ENCODE results near the gene GNB1.
A peak's percentile ranks its signal among the peaks of the same experiment; 100 is the strongest.
"Not testable (repeated sequence)": the region's sequence is repeated elsewhere in the genome, so short reads cannot be mapped to it uniquely, and the experiment has no call there.

The GNB1 gene

DNA sequence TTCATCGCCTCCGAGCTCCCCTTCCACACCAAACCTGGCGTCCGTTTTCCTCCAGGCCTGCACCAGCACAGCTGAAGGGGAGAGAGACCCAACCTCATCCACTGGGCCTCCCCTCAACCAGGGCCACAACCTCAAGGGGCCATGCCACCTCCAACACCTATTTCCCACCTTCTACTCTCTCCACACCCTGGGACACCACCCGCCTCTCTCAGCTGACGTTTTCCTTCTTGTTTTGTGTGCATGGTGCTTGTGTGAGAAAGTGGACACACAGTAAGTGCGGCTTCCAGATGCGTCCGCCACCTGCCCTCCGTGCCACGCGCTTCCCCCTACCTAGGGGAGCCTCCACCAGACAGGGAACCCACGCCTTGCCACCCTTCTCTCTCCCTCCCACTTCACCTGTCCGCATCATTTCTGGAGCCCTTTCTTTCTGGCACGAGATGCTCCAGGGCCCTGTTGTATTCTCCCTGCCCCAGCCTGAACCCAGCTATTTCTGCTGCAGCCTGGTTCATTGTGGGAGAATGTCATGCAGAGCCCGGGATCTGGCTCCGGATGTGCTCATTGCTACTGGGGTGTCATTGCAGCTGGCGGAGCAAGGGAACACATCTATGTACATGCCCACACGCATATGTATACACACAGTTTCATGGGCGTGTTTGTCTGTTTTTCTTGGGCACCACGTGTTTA is 1.3 kb upstream of the GNB1 start:
- no peak for DNase-seq (ENCODE audit: low read depth in 2 of 2, low spot score in 1 of 2)

DNA sequence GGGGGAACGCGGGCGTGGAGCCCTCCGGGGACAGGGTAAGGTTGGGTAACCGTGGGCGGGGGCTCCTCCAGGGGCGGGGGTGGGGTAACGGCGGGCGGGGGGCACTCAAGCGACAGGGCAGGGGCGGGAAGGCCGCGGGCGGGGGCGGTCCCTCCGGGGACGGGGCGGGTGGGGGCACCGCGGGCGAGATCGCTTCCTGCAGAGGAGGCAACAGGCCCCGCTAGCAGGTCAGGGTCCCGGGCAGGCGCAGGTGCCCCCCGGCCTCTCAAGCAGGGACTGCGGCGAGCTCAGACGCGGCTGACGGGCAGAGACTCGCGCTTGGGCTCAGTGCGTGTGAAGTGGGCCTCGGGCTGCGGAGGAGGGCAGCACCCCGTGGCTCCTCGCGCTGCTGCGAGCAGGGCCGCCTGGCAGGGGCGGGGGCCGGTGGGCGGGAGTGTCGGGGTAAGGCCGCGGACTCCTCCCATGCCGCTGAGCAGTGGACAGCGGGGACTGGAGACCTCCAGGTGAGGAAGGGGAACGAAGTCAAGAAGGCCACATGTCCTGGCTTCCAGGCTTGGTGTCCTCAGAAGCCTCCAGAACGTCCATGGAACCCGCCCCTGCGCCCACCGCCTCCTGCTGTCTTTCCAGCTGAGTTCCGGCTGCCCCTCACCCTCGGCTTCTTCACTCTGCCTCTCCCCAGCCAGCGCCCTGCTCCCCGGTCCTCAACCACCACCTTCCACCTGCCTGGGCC is 627 bp upstream of the GNB1 start:
- peak; percentile 47 to 69 for DNase-seq (ENCODE audit: low read depth in 2 of 2, low spot score in 1 of 2)

DNA sequence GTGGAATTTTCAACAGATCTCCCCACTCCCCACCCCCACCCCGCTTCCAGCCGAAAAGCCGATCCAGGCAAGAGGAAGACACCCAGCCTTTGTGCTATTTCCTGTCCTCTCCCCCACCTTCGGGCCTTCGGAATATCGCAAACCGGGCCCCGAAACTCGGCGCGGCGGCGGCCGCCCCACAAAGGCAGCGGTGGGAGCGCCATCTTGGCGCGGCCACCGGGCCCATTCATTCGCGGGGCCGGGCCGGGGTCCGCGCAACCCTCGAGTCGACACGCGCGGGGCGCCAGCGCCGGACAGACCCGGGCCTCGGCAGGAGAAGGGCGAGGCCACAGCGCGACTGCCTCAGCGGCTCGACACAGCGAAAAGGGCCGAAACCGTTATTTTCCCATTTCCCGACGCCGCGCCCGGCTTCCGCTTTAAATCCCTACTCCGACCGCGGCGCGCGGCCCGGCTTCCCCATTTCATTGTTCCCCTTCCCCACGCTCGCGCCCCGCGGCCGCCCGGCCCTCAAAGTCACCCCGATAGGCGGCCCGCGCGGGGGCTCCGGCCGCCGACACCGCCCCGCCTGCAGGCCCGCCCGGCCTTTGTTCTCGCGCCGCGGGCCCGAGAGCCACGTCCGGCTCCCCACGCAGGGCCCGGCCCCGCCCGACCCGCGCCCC is 911 bp downstream of the GNB1 start:
- peak in 1 of 2 donors; percentile 15 for DNase-seq (ENCODE audit: low read depth in 2 of 2, low spot score in 1 of 2)

DNA sequence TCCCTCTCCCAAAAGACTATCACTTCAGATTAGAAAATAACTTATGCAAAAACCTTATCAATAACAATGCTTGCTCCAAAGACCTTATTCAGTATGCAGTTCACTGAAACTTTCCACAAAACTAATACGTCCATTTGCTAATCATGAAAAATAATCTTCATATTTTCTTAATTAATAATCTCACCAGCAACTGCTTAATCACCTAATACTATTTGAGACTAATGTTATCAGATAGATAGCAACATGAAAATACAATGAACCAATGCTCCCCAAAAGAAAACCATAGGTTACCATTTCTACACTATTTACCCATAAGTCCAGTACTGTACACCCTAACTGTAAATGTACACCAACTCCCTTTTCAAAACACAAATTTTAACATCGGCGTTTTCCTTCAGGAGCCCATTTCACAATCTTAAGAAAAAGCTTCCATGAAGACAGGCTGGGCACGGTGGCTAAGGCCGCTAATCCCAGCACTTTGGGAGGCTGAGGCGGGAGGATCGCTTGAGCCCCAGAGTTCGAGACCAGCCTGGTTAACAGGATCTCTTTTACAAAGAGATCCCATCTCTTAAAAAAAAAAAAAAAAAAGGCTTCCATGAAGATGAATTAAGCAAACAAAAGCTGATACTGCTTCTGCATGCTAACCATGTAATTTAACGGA is 1.7 kb downstream of the GNB1 start:
- DNase-seq (ENCODE audit: low read depth in 2 of 2, low spot score in 1 of 2) = no peak

DNA sequence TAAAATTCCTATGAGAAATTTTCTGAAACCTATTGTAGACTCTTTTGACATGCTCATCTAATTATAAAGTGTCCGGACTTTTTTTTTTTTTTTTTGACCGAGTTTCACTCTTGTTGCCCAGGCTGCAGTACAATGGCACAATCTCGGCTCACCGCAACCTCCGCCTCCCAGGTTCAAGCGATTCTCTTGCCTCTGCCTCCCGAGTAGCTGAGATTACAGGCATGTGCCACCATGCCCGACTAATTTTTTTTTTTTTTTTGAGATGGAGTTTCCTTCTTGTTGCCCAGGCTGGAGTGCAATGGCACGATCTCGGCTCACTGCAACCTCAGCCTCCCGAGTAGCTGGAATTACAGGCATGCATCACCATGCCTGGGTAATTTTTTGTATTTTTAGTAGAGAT is 7.0 kb downstream of the GNB1 start:
- DNase-seq (ENCODE audit: low read depth in 2 of 2, low spot score in 1 of 2) = not testable (repeated sequence)

DNA sequence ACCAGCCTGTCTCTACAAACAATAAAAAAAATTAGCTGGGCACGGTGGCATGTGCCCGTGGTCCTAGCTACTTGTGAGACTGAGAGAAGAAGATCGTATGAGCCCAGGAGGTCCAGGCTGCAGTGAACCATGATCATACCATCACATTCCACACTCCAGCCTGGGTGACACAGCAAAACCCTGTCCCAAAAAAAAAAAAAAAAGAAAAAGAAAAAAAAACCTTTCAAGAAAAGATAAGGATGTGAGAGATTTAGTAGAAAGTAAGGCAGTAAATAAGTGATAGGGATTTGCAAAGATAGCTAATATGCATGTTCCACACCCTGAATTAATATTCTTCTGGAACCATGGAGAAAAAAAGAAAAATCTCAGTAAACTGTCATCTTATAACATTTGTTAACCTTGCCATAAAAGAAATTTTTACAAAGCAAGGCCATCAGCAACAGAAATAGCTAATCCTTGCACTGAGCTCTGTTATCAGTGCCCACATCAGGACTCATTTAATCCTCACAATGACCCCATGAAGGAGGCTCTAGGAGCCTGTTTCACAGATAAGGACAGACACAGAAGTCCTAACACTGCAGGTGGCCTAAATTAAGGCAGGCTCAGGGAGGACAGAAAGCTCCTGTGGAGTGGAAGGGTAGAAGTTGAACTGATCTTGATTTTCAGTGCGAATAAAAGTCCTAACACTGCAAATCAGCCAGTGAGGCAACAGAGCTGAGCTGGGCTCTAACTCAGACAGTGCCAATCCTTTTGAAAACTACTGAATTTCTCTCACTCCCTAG is 7.6 kb downstream of the GNB1 start:
- no peak for DNase-seq (ENCODE audit: low read depth in 2 of 2, low spot score in 1 of 2)

DNA sequence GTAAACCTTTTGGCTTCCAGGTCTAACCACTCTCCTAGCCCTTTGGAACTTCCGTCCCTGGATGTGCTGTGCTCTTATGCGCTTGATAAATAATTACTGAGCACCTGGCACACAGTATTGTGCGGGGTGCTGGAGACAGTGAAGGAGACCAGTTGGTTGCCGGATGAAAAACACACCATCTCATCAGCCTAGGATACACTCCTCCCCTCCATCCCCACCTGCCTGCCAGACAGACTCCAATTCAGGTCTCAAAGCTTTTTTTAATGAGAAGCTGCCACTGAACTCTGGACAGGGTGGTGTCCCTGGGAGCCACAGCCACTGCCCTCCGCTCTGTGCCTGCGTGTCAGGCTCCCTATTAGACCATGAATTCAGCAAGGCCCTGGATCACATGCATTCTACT is 9.2 kb downstream of the GNB1 start:
- no peak for DNase-seq (ENCODE audit: low read depth in 2 of 2, low spot score in 1 of 2)

DNA sequence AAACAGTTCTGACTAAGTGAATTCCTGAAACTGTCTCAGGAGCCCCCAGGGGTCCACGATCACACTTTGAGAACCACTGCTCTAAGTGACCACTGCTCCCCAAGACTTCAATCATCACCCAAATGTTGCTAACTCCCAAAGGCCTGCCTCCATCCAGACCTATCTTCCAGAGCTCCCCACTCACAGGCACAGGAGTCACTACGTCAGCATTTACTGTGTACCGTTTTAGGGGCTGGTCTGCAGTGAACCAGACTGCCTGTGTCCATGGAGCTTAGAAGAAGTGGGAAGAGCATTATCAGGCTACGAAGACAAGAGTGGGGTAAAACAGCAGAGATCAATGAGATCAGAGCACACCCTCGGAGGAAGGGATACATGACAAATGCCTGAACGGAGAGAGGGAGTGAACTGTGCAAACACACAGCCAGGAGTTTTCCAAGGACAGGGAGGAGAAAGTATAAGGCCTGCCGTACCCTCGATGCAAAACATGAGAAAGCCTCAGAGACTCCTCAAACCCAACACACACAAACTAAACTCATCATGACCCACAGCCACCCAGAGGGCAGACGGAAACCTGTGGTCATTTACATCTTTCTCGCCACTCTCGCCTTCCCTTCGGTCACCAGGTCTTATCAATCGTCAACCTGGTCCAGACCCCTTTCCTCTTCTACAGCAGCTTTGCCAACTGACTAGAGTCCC is 10.1 kb downstream of the GNB1 start:
- DNase-seq (ENCODE audit: low read depth in 2 of 2, low spot score in 1 of 2) = no peak

DNA sequence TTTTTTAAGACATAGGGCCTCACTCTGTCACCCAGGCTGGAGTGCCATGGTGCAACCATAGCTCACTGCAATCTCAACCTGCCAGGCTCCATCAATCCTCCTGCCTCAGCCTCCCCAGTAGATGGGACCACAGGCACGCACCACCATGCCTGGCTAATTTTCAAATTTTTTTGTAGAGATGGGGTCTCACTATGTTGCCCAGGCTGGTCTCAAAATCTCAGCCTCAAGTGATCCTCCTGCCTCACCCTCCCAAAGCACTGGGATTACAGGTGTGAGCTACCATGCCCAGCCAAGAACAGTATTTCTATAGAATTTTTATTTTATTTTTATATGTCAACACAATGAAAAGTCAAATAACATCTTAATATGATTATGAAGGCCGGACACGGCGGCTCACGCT is 10.9 kb downstream of the GNB1 start:
- DNase-seq (ENCODE audit: low read depth in 2 of 2, low spot score in 1 of 2) = no peak

DNA sequence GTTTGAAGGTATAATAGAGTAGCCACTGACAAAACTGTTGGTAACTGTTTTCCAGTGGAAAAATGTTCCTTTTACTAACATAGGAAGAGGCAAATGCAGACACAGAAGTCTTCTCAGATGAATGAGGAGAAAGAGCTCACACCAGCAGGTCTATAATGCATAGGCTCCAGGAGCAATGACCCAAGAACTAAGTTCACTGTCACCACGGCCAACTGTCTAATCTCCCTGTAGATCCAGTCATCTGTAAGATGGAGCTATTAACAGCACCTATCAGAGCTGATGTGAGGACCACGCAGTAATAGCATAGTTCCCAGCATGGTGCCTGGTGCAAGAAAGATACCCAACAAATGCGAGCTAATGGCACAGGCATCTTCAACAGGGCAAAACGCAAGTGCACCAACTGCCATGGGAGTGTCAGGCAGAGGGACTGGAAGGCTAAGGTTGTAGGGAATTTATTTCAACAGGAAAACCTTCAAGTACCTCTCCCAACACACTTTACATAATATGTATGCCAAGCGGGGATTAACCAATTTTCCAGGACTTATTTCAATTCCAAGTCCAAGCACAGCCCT is 12.9 kb downstream of the GNB1 start:
- DNase-seq (ENCODE audit: low read depth in 2 of 2, low spot score in 1 of 2) = no peak

DNA sequence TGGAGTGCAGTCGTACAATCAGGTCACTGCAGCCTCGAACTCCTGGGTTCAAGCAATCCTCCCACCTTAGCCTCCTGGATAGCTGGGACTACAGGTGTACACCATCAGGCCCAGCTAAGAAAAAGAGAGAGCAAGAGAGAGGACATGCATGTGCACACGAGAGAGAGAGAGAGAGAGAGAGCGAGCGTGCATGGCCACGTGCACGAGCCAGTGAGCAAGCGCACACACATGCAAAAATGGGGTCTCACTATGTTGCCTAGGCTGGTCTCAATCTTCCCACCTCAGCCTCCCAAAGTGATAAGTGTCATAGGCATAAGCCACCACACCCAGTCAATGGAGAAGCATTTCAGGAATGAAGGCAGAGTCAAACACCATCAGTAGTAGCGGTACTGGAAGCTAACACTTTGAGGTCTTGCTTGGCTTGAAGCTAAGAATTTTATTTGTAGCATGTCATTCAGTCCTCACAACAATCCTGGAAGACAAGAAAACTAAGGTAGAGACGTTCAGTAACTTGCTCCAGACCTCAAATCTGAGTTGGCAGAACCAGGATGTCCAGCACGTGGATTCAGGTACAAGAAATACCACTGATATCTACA is 14.5 kb downstream of the GNB1 start:
- DNase-seq (ENCODE audit: low read depth in 2 of 2, low spot score in 1 of 2) = no peak

DNA sequence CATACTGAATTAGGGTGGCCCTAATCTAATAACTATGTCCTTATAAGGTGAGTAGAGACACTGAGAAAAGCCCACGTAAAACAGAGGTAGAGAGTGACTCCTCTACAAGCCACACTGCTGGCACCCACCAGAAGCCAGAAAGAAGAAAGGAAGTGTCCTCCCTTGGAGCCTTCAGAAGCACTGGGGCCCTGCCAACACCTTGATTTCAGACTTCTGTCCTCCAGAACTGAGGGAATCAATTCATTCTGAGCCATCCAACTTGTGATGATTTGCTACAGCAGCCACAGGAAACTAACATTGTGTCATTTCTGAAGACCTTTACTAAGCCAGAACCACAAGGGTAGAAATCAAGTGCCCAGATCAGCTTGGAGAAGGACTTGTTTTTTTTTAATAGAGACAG is 15.0 kb downstream of the GNB1 start:
- no peak for DNase-seq (ENCODE audit: low read depth in 2 of 2, low spot score in 1 of 2)

DNA sequence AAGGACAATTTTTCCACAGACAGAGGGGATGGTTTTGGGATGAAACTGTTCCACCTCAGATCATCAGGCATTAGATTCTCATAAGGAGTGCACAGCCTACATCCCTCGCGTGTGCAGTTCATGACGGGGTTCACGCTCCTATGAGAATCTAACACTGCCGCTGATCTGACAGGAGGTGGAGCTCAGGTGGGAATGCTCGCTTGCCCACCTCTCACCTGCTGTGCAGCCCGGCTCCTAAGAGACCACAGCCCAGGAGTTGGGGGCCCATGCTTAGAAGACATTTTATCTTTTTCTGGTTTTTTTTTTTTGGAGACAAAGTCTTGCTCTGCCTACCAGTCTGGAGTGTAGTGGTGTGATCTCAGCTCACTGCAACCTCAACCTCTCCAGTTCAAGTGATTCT is 16.0 kb downstream of the GNB1 start:
- no peak for DNase-seq (ENCODE audit: low read depth in 2 of 2, low spot score in 1 of 2)

DNA sequence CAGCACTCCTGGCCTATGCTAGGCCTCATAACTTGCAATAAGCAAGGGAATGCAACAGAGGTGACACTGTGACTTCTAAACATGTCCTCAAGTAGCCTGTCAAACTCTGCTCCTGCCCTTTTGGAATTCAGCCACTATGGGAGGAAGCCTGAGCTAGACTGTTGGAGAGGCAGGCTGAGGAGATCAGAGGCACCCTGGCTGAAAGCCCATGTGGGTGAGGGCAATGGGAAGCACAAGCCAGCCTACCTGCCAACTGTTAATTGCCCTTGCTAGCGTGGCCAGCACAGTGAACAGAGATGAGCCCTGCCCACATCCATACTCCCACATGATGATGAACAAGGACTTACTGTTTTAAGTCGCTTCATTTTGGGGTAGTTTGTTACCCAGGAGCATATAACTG is 17.7 kb downstream of the GNB1 start:
- DNase-seq (ENCODE audit: low read depth in 2 of 2, low spot score in 1 of 2) = no peak

DNA sequence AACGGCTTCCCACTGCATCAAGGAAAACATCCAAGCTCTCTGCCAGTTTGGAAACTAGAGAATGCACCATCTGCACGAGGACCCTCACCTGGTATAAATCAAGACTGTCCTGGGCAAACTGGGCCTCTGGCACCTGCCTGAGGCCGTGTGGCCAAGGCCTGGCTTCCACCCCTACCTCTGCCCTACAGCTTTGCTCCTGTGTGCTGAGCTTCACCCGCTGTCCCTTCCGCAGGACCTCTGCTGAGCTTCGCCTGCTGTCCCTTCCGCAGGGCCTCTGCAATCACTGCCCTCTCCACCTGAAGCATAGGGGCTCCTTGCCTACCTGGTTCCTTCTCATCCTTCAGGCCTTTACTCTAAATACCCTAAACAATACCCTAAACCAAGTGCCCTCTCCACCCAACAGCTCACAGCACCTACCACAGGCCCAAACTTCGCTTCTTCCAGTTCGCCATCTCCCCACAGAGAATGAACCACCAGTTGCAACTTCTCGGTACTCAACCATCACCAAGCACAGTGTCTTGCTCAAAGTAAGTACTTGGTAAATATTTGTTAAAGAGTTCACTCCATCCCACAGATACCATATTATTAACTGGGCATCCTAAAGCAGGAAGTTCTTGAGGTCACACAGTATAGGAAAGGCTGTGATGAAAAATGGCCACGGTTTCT is 18.4 kb downstream of the GNB1 start:
- no peak for DNase-seq (ENCODE audit: low read depth in 2 of 2, low spot score in 1 of 2)

DNA sequence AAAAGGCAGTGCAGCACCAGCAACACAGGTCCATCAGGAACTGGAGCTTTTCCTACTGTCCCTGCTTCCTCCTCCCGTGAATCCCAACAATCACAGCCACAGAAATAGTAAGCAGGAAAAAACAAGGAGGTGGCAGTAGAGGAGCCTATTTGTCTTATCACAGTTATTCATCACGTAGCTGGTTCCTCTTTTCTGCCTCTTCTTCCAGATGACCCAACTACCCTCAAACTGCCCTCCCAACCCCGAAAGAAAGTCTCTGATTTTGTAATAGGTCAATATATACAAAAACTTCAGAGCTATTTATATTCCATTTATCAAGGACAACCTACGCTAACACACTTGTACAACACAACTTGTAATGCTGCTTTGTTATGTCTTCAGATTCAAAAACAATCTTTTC is 21.4 kb downstream of the GNB1 start:
- DNase-seq (ENCODE audit: low read depth in 2 of 2, low spot score in 1 of 2) = no peak

DNA sequence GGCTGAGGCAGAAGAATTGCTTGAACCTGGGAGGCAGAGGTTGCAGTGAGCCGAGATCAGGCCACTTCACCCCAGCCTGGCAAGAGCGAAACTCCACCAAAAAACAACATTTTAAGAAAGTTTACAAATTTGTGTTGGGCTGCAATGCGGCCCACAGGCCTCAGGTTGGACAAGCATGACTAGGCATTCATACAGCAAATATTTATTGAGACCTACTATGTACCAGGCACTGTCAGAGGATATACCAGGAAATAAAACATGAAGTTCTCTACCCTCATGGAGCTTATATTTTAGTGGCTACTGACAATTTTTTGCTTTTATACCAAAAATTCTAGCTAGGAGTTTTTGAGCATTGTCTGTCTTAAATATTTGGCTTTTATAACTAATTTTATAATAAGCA is 23.7 kb downstream of the GNB1 start:
- no peak for DNase-seq (ENCODE audit: low read depth in 2 of 2, low spot score in 1 of 2)

DNA sequence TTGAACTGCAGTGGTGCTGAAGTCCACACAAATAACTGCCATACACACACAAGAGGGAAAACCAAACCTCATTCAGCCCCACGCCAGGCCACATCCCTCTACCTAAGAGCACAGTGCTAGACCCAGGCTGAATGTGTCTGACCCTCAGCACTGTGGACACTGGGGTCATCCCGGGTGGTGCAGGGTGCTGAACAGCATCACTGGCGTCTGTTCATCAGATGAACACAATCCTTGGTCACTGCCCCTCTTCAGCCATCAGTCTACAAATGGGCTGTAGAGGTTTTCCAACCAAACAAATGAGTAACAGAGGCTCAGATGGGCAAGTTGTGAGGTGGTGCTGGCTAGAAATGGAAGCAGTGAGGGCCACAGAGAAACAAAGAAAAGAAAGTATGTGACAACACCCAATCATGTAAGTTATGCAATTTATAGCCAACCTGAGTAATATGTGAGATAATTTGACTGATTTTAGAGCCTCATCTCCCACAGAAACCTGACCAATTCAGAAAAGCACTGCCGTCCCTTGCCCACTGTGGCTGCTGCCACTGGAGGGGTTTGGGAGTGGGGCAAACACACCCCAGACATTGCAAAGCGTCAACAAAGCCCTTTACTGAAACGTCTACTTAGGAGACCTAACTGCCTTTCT is 27.9 kb downstream of the GNB1 start:
- DNase-seq (ENCODE audit: low read depth in 2 of 2, low spot score in 1 of 2) = no peak
